Amygdala (tissue), 56 donors: ENCODE measurements around the gene GGNBP2.

ENCODE experiments used
- DNase-seq, 56 donors: peaks; one replicate each; lab custom pipeline; 2025; lab: John Stamatoyannopoulos, UW

Gene GGNBP2

GRCh38 chr17:36512641-36513040 is 32.1 kb upstream of the GGNBP2 start:
- no peak for DNase-seq

- no peak for DNase-seq
Observed at GRCh38 chr17:36514856-36515255, 29.9 kb upstream of the GGNBP2 start.

GRCh38 chr17:36515837-36516236 is 28.9 kb upstream of the GGNBP2 start:
- no peak for DNase-seq

GRCh38 chr17:36523113-36523512 is 21.6 kb upstream of the GGNBP2 start:
- no peak for DNase-seq

- no peak for DNase-seq
Observed at GRCh38 chr17:36524428-36524876, 20.3 kb upstream of the GGNBP2 start.

- DNase-seq = no peak
Observed at GRCh38 chr17:36525113-36525512, 19.6 kb upstream of the GGNBP2 start.

GRCh38 chr17:36525888-36526287 is 18.8 kb upstream of the GGNBP2 start:
- DNase-seq = no peak

GRCh38 chr17:36527621-36528250 is 17.0 kb upstream of the GGNBP2 start:
- no peak for DNase-seq

- DNase-seq = no peak
Observed at GRCh38 chr17:36529121-36529520, 15.6 kb upstream of the GGNBP2 start.

GRCh38 chr17:36532435-36532975 is 12.2 kb upstream of the GGNBP2 start:
- DNase-seq = no peak

- DNase-seq = peak in 25 of 56 donors; percentile 9 to 62 (median 33)
Observed at GRCh38 chr17:36533935-36534839, 10.5 kb upstream of the GGNBP2 start.

GRCh38 chr17:36534840-36535668 is 9.7 kb upstream of the GGNBP2 start, which contains the start of the genes MYO19 and PIGW:
TSS of gene MYO19 (minus strand) at chr17:36534868. CDS start at chr17:36532538, 2,330 bp downstream.
TSS of gene PIGW (plus strand) at chr17:36534987. CDS start at chr17:36537102, 2,115 bp downstream.
- peak in 54 of 56 donors; percentile 42 to 89 (median 77) for DNase-seq

GRCh38 chr17:36535669-36536081 is 9.0 kb upstream of the GGNBP2 start:
- no peak for DNase-seq

GRCh38 chr17:36540696-36541095 is 4.0 kb upstream of the GGNBP2 start:
- DNase-seq = no peak

GRCh38 chr17:36542755-36543154 is 2.0 kb upstream of the GGNBP2 start:
- DNase-seq = no peak

- peak in 16 of 56 donors; percentile 1 to 49 (median 24) for DNase-seq
Observed at GRCh38 chr17:36544044-36544306, 744 bp upstream of the GGNBP2 start.

GRCh38 chr17:36545077-36545464 is 352 bp downstream of the GGNBP2 start:
- DNase-seq = peak in 30 of 56 donors; percentile 67 to 95 (median 86)

GRCh38 chr17:36545465-36546417 is 1.0 kb downstream of the GGNBP2 start:
- peak in 53 of 56 donors; percentile 71 to 97 (median 93) for DNase-seq

GRCh38 chr17:36546418-36547093 is 1.8 kb downstream of the GGNBP2 start:
- no peak for DNase-seq
